ENCODE measurements around the gene IGFBP5. TPM values are rescaled to one million over a fixed set of nuclear protein-coding genes. Genes with fewer than 3 reads are reported as not detected.

Gene IGFBP5
- total and polyA plus RNA-seq, 2 of the 8 experiments (the other 6 are each of a cell fraction or from before 2014, with no cell fraction given) = 2.2 to 2.5 TPM

DNA sequence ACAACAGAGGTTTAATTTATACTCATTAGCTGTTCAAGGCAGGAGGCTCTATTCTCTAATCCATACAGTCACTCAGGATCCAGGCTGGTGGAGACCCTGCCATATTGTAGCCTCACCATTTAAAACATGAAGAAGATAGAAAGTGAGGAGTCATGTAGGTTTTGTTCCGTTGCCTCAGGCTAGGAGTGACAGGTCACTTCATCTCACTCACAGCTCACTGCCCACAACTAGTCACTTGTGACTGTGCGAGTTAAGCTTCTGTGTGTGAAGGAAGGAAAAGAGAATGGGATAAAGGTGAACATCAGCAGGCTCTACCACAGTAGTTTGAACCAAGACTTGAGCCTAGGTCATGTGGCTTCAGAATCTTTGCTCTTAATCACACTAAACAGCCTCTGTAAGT, 71.1 kb downstream of the IGFBP5 start (continued):
- TF ChIP-seq, protein P1, sequence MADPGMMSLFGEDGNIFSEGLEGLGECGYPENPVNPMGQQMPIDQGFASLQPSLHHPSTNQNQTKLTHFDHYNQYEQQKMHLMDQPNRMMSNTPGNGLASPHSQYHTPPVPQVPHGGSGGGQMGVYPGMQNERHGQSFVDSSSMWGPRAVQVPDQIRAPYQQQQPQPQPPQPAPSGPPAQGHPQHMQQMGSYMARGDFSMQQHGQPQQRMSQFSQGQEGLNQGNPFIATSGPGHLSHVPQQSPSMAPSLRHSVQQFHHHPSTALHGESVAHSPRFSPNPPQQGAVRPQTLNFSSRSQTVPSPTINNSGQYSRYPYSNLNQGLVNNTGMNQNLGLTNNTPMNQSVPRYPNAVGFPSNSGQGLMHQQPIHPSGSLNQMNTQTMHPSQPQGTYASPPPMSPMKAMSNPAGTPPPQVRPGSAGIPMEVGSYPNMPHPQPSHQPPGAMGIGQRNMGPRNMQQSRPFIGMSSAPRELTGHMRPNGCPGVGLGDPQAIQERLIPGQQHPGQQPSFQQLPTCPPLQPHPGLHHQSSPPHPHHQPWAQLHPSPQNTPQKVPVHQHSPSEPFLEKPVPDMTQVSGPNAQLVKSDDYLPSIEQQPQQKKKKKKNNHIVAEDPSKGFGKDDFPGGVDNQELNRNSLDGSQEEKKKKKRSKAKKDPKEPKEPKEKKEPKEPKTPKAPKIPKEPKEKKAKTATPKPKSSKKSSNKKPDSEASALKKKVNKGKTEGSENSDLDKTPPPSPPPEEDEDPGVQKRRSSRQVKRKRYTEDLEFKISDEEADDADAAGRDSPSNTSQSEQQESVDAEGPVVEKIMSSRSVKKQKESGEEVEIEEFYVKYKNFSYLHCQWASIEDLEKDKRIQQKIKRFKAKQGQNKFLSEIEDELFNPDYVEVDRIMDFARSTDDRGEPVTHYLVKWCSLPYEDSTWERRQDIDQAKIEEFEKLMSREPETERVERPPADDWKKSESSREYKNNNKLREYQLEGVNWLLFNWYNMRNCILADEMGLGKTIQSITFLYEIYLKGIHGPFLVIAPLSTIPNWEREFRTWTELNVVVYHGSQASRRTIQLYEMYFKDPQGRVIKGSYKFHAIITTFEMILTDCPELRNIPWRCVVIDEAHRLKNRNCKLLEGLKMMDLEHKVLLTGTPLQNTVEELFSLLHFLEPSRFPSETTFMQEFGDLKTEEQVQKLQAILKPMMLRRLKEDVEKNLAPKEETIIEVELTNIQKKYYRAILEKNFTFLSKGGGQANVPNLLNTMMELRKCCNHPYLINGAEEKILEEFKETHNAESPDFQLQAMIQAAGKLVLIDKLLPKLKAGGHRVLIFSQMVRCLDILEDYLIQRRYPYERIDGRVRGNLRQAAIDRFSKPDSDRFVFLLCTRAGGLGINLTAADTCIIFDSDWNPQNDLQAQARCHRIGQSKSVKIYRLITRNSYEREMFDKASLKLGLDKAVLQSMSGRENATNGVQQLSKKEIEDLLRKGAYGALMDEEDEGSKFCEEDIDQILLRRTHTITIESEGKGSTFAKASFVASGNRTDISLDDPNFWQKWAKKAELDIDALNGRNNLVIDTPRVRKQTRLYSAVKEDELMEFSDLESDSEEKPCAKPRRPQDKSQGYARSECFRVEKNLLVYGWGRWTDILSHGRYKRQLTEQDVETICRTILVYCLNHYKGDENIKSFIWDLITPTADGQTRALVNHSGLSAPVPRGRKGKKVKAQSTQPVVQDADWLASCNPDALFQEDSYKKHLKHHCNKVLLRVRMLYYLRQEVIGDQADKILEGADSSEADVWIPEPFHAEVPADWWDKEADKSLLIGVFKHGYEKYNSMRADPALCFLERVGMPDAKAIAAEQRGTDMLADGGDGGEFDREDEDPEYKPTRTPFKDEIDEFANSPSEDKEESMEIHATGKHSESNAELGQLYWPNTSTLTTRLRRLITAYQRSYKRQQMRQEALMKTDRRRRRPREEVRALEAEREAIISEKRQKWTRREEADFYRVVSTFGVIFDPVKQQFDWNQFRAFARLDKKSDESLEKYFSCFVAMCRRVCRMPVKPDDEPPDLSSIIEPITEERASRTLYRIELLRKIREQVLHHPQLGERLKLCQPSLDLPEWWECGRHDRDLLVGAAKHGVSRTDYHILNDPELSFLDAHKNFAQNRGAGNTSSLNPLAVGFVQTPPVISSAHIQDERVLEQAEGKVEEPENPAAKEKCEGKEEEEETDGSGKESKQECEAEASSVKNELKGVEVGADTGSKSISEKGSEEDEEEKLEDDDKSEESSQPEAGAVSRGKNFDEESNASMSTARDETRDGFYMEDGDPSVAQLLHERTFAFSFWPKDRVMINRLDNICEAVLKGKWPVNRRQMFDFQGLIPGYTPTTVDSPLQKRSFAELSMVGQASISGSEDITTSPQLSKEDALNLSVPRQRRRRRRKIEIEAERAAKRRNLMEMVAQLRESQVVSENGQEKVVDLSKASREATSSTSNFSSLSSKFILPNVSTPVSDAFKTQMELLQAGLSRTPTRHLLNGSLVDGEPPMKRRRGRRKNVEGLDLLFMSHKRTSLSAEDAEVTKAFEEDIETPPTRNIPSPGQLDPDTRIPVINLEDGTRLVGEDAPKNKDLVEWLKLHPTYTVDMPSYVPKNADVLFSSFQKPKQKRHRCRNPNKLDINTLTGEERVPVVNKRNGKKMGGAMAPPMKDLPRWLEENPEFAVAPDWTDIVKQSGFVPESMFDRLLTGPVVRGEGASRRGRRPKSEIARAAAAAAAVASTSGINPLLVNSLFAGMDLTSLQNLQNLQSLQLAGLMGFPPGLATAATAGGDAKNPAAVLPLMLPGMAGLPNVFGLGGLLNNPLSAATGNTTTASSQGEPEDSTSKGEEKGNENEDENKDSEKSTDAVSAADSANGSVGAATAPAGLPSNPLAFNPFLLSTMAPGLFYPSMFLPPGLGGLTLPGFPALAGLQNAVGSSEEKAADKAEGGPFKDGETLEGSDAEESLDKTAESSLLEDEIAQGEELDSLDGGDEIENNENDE (IDR thresholded peaks at IDR 0.05; ENCODE audit: insufficient replicate concordance, low read length) = no peak
- TF ChIP-seq, protein P2, sequence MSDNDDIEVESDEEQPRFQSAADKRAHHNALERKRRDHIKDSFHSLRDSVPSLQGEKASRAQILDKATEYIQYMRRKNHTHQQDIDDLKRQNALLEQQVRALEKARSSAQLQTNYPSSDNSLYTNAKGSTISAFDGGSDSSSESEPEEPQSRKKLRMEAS (IDR thresholded peaks at IDR 0.05) = no peak
- no peak for TF ChIP-seq EZH2 (IDR thresholded peaks at IDR 0.05; ENCODE audit: low read depth, low read length, severe bottlenecking)
- no peak for TF ChIP-seq SIRT6 (IDR thresholded peaks at IDR 0.05; ENCODE audit: low read length)
- no peak for TF ChIP-seq NRF1 (IDR thresholded peaks at IDR 0.05; ENCODE audit: low read depth, low read length)
- TF ChIP-seq ASH2L (IDR thresholded peaks at IDR 0.05; ENCODE audit: low read length) = no peak
- no peak for TF ChIP-seq BACH1 (IDR thresholded peaks at IDR 0.05; ENCODE audit: low read length)
- TF ChIP-seq NANOG (IDR thresholded peaks at IDR 0.05; ENCODE audit: insufficient read depth, low read depth, low read length, poor library complexity, severe bottlenecking) = no peak
- TF ChIP-seq CBX8 (IDR thresholded peaks at IDR 0.05; ENCODE audit: borderline replicate concordance, low read depth, low read length) = no peak

Measured in H1 (cell line).